Esophagus (tissue), 2 donors: Measurements from ENCODE around the gene CYB5D1. TPM values are rescaled to one million over a fixed set of nuclear protein-coding genes. Genes with fewer than 3 reads are reported as not detected.
A peak's percentile ranks its signal among the peaks of the same experiment; 100 is the strongest.
"Not testable (repeated sequence)": the region's sequence is repeated elsewhere in the genome, so short reads cannot be mapped to it uniquely, and the experiment has no call there.

Source experiments
- H3K27ac ChIP-seq, 2 donors: one replicate each; pipeline ENCODE4 v1.5.1; 2013; ENCODE audit warnings: low read depth in 2 of 2, mild to moderate bottlenecking in 2 of 2, inconsistent platforms in 1 of 2, low read length in 1 of 2, moderate library complexity in 1 of 2
- H3K27me3 ChIP-seq, 2 donors: one replicate each; pipeline ENCODE4 v1.6.1; 2013; ENCODE audit warnings: low read length in 2 of 2, control low read depth in 1 of 2, mild to moderate bottlenecking in 1 of 2; ENCODE audit not compliant: insufficient read depth in 2 of 2, control insufficient read depth in 1 of 2
- H3K36me3 ChIP-seq, 2 donors: one replicate each; pipeline ENCODE4 v1.6.1; 2013; ENCODE audit warnings: low read length in 1 of 2; ENCODE audit not compliant: control insufficient read depth in 2 of 2, insufficient read depth in 2 of 2
- H3K4me1 ChIP-seq, 2 donors: one replicate each; pipeline ENCODE4 v1.6.1; 2013; ENCODE audit warnings: low read length in 1 of 2; ENCODE audit not compliant: control insufficient read depth in 2 of 2, insufficient read depth in 2 of 2
- H3K4me3 ChIP-seq, 2 donors: one replicate each; pipeline ENCODE4 v1.5.1; 2013; ENCODE audit warnings: low read length in 2 of 2, mild to moderate bottlenecking in 2 of 2, low read depth in 1 of 2, moderate library complexity in 1 of 2
- H3K9me3 ChIP-seq, 2 donors: one replicate each; pipeline ENCODE4 v1.6.1; 2013; ENCODE audit warnings: mild to moderate bottlenecking in 2 of 2, low read depth in 1 of 2, low read length in 1 of 2, moderate library complexity in 1 of 2; ENCODE audit not compliant: control insufficient read depth in 2 of 2, insufficient read depth in 1 of 2
- WGBS, 2 donors: extraction: QIAGEN DNeasy Blood & Tissue Kit; methylation state at CpG; one replicate each; pipeline ENCODE4 v1.1.7; 2013; 5-methylcytosine and 5-hydroxymethylcytosine counted together
- polyA plus RNA-seq, 2 donors: library from polyadenylated mRNA; stranded (reverse); fragments of 200-250 nt; gene quantifications; one replicate each; pipeline ENCODE4 v1.2.3, GENCODE V29; 2013
- donor health status: healthy with polysubstance abuse.
- donor health status: Bipolar disorder and iron deficiency.

CYB5D1 gene, protein sequence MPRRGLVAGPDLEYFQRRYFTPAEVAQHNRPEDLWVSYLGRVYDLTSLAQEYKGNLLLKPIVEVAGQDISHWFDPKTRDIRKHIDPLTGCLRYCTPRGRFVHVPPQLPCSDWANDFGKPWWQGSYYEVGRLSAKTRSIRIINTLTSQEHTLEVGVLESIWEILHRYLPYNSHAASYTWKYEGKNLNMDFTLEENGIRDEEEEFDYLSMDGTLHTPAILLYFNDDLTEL
- 1 to 10 TPM; 4.7 to 6.3 TPM for polyA plus RNA-seq

DNA sequence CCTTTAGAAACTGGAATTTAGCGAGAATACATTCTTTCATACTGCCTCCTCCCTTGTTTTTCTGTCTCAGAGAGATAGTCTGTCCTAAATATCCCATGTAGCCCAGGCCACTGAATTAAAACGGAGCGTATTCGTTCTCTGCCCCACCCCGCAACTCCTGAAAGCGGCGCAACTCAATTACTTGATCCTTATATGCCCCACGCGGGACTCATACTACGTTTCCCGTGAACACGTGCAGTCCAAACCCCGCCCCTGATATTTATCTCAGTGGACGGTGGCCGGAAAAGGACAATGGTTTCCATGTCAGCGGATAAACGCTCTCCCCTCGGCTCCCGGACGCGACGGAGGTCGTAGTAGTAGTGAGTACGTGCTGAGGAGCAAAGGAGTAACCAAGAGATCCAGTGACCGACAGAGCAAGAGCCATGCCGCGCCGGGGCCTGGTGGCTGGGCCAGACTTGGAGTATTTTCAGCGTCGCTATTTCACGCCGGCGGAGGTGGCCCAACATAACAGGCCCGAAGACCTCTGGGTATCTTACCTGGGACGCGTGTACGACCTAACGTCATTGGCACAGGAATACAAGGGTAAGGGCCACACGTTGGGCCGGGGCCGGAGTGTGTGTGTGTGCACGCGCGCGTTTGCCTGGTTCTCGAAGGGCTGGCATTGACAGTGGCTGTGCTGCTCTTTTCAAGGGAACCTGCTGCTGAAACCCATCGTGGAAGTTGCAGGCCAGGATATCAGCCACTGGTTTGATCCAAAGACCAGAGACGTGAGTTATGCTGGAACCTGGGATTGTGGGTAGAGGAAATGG is at the start of gene CYB5D1:
CYB5D1 (plus strand) TSS at position 291 of the 809 bp plus-strand sequence; CDS start at position 423, 132 bp downstream.
- H3K27ac ChIP-seq = peak within 1 kb of the TSS; percentile 92 to 98
- H3K36me3 ChIP-seq = peaks cover 0 to 3% of the 10 kb centered on the region in 2 donors
- H3K27me3 ChIP-seq = no peaks in the 10 kb centered on the region
- 2% methylated on average over 48 of the region's 48 CpGs for WGBS, 2 donors
- H3K9me3 ChIP-seq = no peaks in the 10 kb centered on the region
- peaks cover 6 to 21% of the 10 kb centered on the region in 2 donors for H3K4me1 ChIP-seq
- H3K4me3 ChIP-seq = peak within 1 kb of the TSS; percentile 56 to 82

DNA sequence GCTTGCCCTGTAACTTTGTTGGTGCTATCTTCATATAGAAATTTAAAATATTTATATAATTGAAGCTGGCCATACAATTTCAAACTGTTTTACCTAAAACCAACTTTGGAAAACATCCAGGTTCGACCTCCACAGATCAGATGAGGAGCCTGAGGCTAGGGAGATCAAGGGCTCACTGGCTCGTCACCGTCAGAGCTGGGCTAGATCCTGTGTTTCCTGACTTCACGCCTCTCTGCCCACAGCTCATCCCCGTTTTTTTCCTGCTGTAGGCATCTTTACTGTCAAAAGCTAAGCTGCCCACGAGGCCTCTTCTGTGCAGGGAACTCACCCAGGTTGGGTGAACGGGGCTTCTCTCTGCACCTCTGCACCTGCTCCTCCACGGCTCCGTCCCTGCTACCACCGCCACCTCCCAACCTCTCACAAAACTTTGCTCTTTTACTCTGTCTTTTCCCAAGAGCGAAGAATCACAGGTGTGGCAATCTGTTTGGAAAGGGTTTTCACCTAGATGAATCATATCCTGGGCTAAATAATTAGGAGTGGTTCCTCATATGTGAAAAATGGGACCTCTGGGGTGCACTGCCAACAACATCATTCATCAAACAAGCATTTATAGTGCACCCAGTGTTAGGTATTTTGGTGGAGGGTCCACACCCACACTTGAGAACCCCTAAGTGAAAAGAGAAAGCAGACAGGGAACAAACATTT is 48.6 kb upstream of the CYB5D1 start:
- H3K27me3 ChIP-seq = no peaks in the 10 kb centered on the region
- no peak overlapping the region for H3K27ac ChIP-seq
- H3K4me1 ChIP-seq = no peaks in the 10 kb centered on the region
- 44 to 55% methylated on average over 11 of the region's 11 CpGs for WGBS, 2 donors
- no peak overlapping the region for H3K4me3 ChIP-seq
- no peaks in the 10 kb centered on the region for H3K36me3 ChIP-seq
- no peaks in the 10 kb centered on the region for H3K9me3 ChIP-seq

DNA sequence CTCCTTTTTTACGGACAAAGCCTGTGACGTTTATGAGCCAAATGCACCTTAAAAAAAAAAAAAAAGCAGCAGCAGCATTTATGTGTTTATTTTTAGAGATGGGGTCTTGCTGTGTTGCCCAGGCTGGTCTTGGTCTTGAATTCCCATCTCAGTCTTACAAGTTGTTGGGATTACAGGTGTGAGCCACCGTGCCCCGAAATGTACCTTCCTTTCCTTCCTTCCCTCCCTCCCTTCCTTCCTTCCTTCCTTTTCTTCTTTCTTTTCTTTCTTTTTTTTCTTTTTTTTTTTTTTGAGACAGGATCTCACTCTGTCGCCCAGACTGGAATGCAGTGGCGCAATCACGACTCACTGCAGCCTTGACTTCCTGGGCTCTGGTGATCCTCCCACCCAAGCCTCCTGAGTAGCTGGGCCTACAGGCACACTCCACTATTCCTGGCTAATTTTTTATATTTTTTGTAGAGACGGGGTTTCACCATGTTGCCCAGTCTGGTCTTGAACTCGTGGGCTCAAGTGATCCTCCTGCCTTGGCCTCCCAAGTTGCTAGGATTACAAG is 47.9 kb upstream of the CYB5D1 start:
- 66 to 74% methylated on average over 9 of the region's 9 CpGs for WGBS, 2 donors
- H3K27ac ChIP-seq = not testable (repeated sequence)

DNA sequence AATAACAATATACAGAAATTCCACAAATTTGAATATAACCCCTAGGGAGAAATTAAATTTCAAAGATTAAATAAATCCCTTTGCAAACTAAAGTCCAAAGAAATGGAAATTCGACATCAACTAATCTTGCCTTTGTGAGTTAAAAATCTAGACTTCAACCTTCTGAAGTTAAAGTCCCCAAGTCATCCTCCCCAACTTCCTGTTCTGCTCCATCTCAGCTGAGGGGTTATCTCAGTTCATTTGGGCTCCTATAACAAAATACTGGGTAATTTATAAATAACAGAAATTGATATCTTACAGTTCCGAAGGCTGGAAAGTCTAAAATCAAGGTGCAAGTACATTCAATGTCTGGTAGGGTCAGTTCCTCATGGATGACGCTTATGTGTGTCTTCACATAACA is 46.6 kb upstream of the CYB5D1 start:
- Histone ChIP-seq H3K27me3 (no peaks in the 10 kb centered on the region), H3K9me3 (no peaks in the 10 kb centered on the region), H3K4me3 (no peak overlapping the region), H3K4me1 (no peaks in the 10 kb centered on the region), H3K27ac (no peak overlapping the region), H3K36me3 (no peaks in the 10 kb centered on the region)
- 85% methylated on average over 3 of the region's 3 CpGs for WGBS, 2 donors

More for the DNA sequence above, 47.9 kb upstream of the CYB5D1 start:
- not testable (repeated sequence) for H3K9me3 ChIP-seq, H3K36me3 ChIP-seq, H3K27me3 ChIP-seq, H3K4me1 ChIP-seq, H3K4me3 ChIP-seq

DNA sequence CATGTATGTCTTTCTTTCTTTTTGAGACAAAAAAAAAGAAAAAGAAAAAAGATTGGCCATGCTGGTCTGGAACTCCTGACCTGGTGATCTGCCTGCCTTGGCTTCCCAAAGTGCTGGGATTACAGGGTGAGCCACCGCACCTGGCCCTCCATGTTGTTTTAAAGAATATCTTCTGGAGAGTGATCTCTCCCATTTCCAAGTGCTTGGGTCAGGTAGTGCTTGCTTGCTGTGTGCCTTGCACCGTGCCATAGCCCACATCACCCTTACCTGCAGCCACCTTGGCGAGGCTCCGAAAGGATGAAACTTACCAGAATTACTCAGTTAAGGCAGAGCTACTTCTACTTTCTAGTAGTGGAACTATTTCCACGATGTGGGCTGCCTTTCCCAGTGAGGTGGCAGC is 42.8 kb upstream of the CYB5D1 start:
- H3K4me1 ChIP-seq = no peaks in the 10 kb centered on the region
- H3K9me3 ChIP-seq = no peaks in the 10 kb centered on the region
- H3K27me3 ChIP-seq = no peaks in the 10 kb centered on the region
- H3K4me3 ChIP-seq = no peak overlapping the region
- WGBS, 2 donors = 88 to 92% methylated on average over 5 of the region's 5 CpGs
- H3K27ac ChIP-seq = no peak overlapping the region
- no peaks in the 10 kb centered on the region for H3K36me3 ChIP-seq

DNA sequence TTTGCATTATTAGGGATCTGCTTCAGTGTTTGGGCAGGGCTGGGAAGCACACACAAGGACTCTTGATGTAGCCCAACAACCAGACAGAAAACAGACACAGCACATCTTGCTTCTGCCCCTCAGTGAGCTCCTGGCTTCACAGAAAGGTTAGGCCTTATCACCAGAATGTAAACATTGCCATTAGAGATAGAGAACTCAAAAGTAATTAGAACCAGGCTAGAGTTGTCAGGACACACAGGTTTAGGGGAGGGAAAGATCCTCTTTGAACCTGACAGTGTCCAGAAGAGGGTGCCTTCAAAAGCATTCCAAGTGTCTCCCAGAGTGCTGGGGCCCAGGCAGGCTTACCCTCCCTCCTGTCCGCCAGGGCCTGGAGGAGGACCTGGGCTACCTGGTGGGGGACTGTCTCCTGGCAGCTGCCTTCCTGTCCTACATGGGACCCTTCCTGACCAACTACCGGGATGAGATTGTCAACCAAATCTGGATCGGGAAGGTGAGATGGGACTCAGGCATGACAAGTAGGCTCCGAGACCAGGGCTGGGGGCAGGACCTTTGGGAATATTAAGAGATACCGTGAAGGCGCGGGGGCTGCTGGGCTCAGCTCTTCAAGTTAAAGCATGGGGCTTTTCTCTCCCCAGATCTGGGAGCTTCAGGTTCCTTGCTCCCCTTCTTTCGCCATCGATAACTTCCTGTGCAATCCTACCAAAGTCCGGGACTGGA is 40.7 kb upstream of the CYB5D1 start:
- Histone ChIP-seq H3K9me3 (no peaks in the 10 kb centered on the region), H3K27me3 (no peaks in the 10 kb centered on the region), H3K27ac (no peak overlapping the region), H3K36me3 (no peaks in the 10 kb centered on the region), H3K4me3 (no peak overlapping the region), H3K4me1 (no peaks in the 10 kb centered on the region)
- 79 to 83% methylated on average over 10 of the region's 10 CpGs for WGBS, 2 donors

DNA sequence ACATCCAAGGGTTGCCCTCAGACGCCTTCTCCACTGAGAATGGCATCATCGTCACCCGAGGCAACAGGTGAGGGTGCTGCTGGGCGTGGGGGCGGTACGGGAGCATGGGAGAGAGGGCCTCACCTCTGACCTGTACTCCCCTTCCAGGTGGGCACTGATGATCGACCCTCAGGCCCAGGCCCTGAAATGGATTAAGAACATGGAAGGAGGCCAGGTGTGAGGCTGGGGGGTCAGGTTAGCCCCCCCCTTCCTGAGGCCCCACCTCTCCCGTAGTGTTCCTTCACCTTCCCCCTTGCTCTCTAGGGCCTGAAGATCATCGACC is 40.2 kb upstream of the CYB5D1 start:
- WGBS, 2 donors = 82 to 83% methylated on average over 9 of the region's 9 CpGs
- no peaks in the 10 kb centered on the region for H3K4me1 ChIP-seq
- no peak overlapping the region for H3K4me3 ChIP-seq
- H3K27me3 ChIP-seq = no peaks in the 10 kb centered on the region
- H3K36me3 ChIP-seq = no peaks in the 10 kb centered on the region
- no peaks in the 10 kb centered on the region for H3K9me3 ChIP-seq
- no peak overlapping the region for H3K27ac ChIP-seq

DNA sequence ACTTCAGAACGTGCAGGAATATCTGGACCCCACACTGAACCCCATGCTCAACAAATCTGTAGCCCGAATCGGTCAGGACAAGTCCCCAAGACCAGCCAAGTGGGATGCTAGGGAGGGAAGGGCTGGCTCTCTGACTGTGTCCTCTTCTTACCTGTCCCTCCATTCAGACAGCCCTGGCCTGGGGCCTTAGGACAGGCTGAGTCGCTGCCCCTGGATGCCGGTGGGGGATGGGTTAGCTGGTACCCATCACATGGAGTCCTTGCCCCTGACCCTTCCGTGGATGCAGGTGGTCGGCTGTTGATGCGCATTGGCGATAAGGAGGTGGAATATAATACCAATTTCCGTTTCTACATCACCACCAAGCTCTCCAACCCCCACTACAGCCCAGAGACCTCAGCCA is 39.8 kb upstream of the CYB5D1 start:
- 85 to 88% methylated on average over 10 of the region's 10 CpGs for WGBS, 2 donors
- H3K4me3 ChIP-seq = no peak overlapping the region
- no peaks in the 10 kb centered on the region for H3K36me3 ChIP-seq
- no peaks in the 10 kb centered on the region for H3K9me3 ChIP-seq
- no peaks in the 10 kb centered on the region for H3K27me3 ChIP-seq
- H3K4me1 ChIP-seq = no peaks in the 10 kb centered on the region
- no peak overlapping the region for H3K27ac ChIP-seq
